Measurements from ENCODE around the gene CCS. TPM values are rescaled to one million over a fixed set of nuclear protein-coding genes. Genes with fewer than 3 reads are reported as not detected.

The CCS gene
- total RNA-seq, 3 donors from 2014 or later = 24.5 to 25.3 (median 25.1) TPM

GRCh38 chr11:66555416-66555815 is 37.6 kb upstream of the CCS start:
- Mint-ChIP-seq H3K9me3 (no peaks in the 10 kb centered on the region), H3K27me3 (ENCODE audit: low read depth) (peaks cover 10% of the 10 kb centered on the region), H3K4me1 (ENCODE audit: low read depth) (peaks cover 4% of the 10 kb centered on the region), H3K4me3 (no peak overlapping the region), H3K36me3 (ENCODE audit: insufficient read depth) (no peaks in the 10 kb centered on the region)
- DNase-seq (no peak), ATAC-seq (no peak)

DNA sequence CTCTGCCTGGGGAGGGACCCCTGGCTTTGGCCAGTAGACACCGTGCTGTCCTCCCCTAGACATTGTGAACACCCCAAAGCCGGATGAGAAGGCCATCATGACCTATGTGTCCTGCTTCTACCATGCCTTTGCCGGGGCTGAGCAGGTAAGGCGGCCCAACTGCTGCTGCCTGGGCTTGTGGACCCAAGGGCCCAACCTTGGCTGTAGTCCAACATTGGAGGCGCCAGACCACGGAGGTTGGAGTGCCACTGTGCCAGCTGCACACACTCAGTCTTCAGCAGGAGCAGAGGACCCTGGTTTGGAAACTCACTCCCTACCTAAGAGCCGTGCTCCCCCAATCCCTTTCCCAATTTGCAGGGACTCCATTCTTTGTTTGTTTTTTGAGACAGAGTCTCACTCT is 36.9 kb upstream of the CCS start:
- Mint-ChIP-seq H3K27me3 (ENCODE audit: low read depth) (peaks cover 10% of the 10 kb centered on the region), H3K36me3 (ENCODE audit: insufficient read depth) (no peaks in the 10 kb centered on the region), H3K4me1 (ENCODE audit: low read depth) (peaks cover 4% of the 10 kb centered on the region), H3K4me3 (no peak overlapping the region), H3K9me3 (no peaks in the 10 kb centered on the region)
- DNase-seq (no peak), ATAC-seq (no peak)

DNA sequence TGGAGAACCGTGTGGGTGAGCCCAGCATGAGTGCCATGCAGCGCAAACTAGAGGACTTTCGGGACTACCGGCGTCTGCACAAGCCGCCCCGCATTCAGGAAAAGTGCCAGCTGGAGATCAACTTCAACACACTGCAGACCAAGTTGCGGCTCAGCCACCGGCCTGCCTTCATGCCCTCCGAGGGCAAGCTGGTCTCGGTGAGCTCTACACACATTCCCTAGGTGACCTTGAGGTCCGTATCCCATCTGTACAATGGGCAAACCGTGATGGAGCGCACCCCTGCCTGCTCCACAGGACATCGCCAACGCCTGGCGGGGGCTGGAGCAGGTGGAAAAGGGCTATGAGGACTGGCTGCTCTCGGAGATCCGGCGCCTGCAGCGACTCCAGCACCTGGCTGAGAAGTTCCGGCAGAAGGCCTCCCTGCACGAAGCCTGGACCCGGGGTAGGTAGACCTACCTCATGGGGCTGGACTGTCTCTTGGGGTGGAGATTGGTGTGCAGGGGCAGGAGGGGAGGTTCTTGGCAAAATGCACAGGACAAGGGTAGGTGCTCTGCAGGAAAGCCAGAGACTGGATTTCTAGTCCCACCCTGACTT is 35.2 kb upstream of the CCS start:
- Mint-ChIP-seq H3K4me3 (no peak overlapping the region), H3K9me3 (no peaks in the 10 kb centered on the region), H3K36me3 (ENCODE audit: insufficient read depth) (no peaks in the 10 kb centered on the region), H3K4me1 (ENCODE audit: low read depth) (peaks cover 4% of the 10 kb centered on the region), H3K27me3 (ENCODE audit: low read depth) (peaks cover 10% of the 10 kb centered on the region)
- DNase-seq (no peak), ATAC-seq (no peak)

- peaks cover 10% of the 10 kb centered on the region for H3K27me3 Mint-ChIP-seq (ENCODE audit: low read depth)
Observed at GRCh38 chr11:66559142-66559865, 33.7 kb upstream of the CCS start.

DNA sequence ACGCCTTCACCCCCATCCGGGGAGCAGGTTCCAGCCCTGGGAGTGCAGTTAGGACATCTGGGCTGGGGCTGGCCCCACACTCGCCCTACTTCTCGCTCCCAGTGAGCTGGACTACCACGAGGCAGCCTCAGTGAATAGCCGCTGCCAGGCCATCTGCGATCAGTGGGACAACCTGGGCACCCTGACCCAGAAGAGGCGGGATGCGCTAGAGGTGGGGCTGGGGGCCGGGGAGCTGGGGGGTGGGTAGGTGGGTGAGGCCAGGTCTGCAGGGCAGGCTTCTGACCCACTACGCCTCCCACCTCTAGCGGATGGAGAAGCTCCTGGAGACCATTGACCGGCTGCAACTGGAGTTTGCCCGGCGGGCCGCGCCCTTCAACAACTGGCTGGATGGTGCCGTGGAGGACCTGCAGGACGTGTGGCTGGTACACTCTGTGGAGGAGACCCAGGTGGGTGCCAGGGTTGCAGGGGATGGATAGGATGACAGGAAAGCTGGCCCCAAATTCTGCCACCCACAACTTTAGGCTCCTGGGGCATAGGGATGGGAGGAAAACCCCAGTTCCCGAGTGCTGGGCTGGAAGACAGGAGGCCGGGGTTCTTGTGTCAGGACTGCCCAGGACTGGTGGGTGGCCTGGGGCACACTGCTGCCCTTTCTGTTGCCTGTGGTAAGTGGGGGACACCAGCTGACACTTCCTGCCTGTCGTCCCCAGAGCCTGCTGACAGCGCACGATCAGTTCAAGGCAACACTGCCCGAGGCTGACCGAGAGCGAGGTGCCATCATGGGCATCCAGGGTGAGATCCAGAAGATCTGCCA is 32.9 kb upstream of the CCS start:
- peaks cover 4% of the 10 kb centered on the region for H3K4me1 Mint-ChIP-seq (ENCODE audit: low read depth)
- peaks cover 10% of the 10 kb centered on the region for H3K27me3 Mint-ChIP-seq (ENCODE audit: low read depth)
- no peaks in the 10 kb centered on the region for H3K9me3 Mint-ChIP-seq
- H3K36me3 Mint-ChIP-seq (ENCODE audit: insufficient read depth) = no peaks in the 10 kb centered on the region
- ATAC-seq (no peak), DNase-seq (no peak)
- no peak overlapping the region for H3K4me3 Mint-ChIP-seq

More at GRCh38 chr11:66559142-66559865, 33.7 kb upstream of the CCS start:
- peak; percentile 82 for ATAC-seq
- H3K9me3 Mint-ChIP-seq = no peaks in the 10 kb centered on the region
- H3K4me1 Mint-ChIP-seq (ENCODE audit: low read depth) = peaks cover 4% of the 10 kb centered on the region
- no peaks in the 10 kb centered on the region for H3K36me3 Mint-ChIP-seq (ENCODE audit: insufficient read depth)
- H3K4me3 Mint-ChIP-seq = peak overlapping the region; percentile 33
- peak; percentile 27 for DNase-seq

DNA sequence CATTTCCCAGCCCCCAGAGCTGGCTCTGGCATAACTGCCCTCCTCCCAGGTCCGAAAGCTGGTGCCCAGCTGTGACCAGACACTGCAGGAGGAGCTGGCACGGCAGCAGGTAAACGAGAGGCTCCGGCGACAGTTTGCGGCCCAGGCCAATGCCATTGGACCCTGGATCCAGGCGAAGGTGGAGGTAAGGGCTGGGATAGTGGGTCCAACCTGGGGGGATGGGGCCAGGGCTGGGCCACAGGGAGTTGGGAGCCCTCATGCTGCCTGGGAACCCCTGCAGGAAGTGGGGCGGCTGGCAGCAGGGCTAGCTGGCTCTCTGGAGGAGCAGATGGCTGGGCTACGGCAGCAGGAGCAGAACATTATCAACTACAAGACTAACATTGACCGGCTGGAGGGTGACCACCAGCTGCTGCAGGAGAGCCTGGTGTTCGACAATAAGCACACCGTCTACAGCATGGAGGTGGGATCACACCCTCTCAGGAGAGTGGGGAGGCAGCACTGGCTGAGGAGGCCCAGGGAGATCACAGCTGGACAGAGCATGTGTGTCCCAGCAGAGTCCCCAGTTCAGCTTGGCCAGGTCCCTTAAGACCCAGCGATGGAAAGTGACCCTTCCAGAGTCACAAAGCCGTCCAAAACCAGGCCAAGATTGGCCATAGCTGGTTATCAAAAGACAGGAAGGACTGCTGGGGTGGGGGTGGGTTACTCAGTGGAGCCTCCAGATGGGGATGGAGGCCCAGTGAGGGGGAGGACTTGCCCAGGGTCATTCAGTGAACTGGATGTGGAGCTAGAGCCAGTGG is 31.6 kb upstream of the CCS start:
- Mint-ChIP-seq H3K4me3 (no peak overlapping the region), H3K36me3 (ENCODE audit: insufficient read depth) (no peaks in the 10 kb centered on the region), H3K4me1 (ENCODE audit: low read depth) (peaks cover 4% of the 10 kb centered on the region), H3K27me3 (ENCODE audit: low read depth) (peaks cover 10% of the 10 kb centered on the region), H3K9me3 (no peaks in the 10 kb centered on the region)
- DNase-seq = no peak
- no peak for ATAC-seq

DNA sequence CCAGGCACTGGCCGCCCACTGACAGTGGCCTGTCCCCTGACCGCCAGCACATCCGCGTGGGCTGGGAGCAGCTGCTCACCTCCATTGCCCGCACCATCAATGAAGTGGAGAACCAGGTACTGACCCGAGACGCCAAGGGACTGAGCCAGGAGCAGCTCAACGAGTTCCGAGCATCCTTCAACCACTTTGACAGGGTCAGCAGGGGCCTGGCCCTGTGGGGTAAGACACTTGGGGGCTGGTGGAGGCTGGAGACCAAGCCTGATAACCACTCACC is 31.1 kb upstream of the CCS start:
- ATAC-seq (no peak), DNase-seq (no peak)
- Mint-ChIP-seq H3K4me3 (no peak overlapping the region), H3K4me1 (ENCODE audit: low read depth) (peaks cover 4% of the 10 kb centered on the region), H3K36me3 (ENCODE audit: insufficient read depth) (no peaks in the 10 kb centered on the region), H3K27me3 (ENCODE audit: low read depth) (peaks cover 10% of the 10 kb centered on the region), H3K9me3 (no peaks in the 10 kb centered on the region)

GRCh38 chr11:66562275-66562674 is 30.7 kb upstream of the CCS start:
- DNase-seq (no peak), ATAC-seq (no peak)
- no peaks in the 10 kb centered on the region for H3K36me3 Mint-ChIP-seq (ENCODE audit: insufficient read depth)
- peaks cover 5% of the 10 kb centered on the region for H3K4me1 Mint-ChIP-seq (ENCODE audit: low read depth)
- H3K27me3 Mint-ChIP-seq (ENCODE audit: low read depth) = peaks cover 8% of the 10 kb centered on the region
- H3K9me3 Mint-ChIP-seq = no peaks in the 10 kb centered on the region
- H3K4me3 Mint-ChIP-seq = no peak overlapping the region

GRCh38 chr11:66562907-66563583 is 29.9 kb upstream of the CCS start:
- Mint-ChIP-seq H3K27me3 (ENCODE audit: low read depth) (peaks cover 5% of the 10 kb centered on the region), H3K4me3 (no peak overlapping the region), H3K4me1 (ENCODE audit: low read depth) (peaks cover 12% of the 10 kb centered on the region), H3K36me3 (ENCODE audit: insufficient read depth) (no peaks in the 10 kb centered on the region), H3K9me3 (no peaks in the 10 kb centered on the region)
- DNase-seq (no peak), ATAC-seq (no peak)

GRCh38 chr11:66563832-66564231 is 29.2 kb upstream of the CCS start:
- H3K4me1 Mint-ChIP-seq (ENCODE audit: low read depth) = peaks cover 13% of the 10 kb centered on the region
- DNase-seq = no peak
- peaks cover 2% of the 10 kb centered on the region for H3K27me3 Mint-ChIP-seq (ENCODE audit: low read depth)
- no peaks in the 10 kb centered on the region for H3K36me3 Mint-ChIP-seq (ENCODE audit: insufficient read depth)
- no peak overlapping the region for H3K4me3 Mint-ChIP-seq
- H3K9me3 Mint-ChIP-seq = no peaks in the 10 kb centered on the region
- no peak for ATAC-seq

GRCh38 chr11:66564538-66564937 is 28.4 kb upstream of the CCS start:
- Mint-ChIP-seq H3K27me3 (ENCODE audit: low read depth) (no peaks in the 10 kb centered on the region), H3K4me3 (no peak overlapping the region), H3K4me1 (ENCODE audit: low read depth) (peaks cover 12% of the 10 kb centered on the region), H3K36me3 (ENCODE audit: insufficient read depth) (no peaks in the 10 kb centered on the region), H3K9me3 (no peaks in the 10 kb centered on the region)
- ATAC-seq (no peak), DNase-seq (no peak)

DNA sequence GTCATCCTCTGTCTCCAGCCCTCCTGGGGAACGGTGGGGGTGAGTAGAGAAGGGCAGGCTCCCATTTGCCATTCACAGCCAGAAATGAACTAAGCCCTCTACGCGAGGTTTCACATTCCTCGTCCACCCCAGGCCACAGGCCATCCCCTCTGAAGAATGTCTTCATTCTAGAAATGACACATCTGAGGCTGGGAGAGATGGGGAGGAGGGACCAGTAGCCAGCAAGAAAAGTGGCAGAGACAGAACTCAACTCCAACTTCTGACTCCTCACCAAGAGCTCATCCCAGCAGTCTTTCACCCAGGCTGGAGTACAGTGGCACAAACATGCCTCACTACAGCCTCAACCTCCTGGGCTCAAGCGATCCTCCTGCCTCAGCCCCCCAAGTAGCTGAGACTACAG is 28.0 kb upstream of the CCS start:
- no peak overlapping the region for H3K4me3 Mint-ChIP-seq
- DNase-seq = no peak
- ATAC-seq = no peak
- H3K36me3 Mint-ChIP-seq (ENCODE audit: insufficient read depth) = no peaks in the 10 kb centered on the region
- peaks cover 12% of the 10 kb centered on the region for H3K4me1 Mint-ChIP-seq (ENCODE audit: low read depth)
- no peaks in the 10 kb centered on the region for H3K27me3 Mint-ChIP-seq (ENCODE audit: low read depth)
- no peaks in the 10 kb centered on the region for H3K9me3 Mint-ChIP-seq

DNA sequence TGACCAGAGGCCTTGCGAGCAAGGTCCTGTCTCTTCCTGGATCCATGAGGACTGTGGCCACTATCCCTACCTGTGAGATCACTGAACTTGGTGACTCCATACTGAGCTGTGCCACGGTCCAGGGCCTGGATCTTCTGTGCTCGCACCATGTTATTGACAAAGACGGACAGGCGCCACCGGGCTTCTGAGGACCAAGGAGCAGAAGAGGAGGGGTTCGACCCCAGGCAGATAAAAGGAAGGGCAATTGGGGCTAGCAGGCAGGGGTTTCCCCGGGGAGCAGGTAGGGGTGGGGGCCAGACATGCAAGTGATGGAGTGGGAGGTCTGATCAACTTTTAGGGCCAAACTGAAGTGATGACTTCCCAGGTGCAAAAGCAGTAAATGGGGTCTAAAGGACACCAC is 26.8 kb upstream of the CCS start:
- H3K36me3 Mint-ChIP-seq (ENCODE audit: insufficient read depth) = no peaks in the 10 kb centered on the region
- no peaks in the 10 kb centered on the region for H3K9me3 Mint-ChIP-seq
- no peak for DNase-seq
- peaks cover 12% of the 10 kb centered on the region for H3K4me1 Mint-ChIP-seq (ENCODE audit: low read depth)
- peaks cover 4% of the 10 kb centered on the region for H3K27me3 Mint-ChIP-seq (ENCODE audit: low read depth)
- no peak for ATAC-seq
- H3K4me3 Mint-ChIP-seq = no peak overlapping the region

- DNase-seq = no peak
- ATAC-seq = peak in 1 of 2 donors; percentile 16
- no peaks in the 10 kb centered on the region for H3K36me3 Mint-ChIP-seq (ENCODE audit: insufficient read depth)
- H3K27me3 Mint-ChIP-seq (ENCODE audit: low read depth) = peaks cover 4% of the 10 kb centered on the region
- H3K4me1 Mint-ChIP-seq (ENCODE audit: low read depth) = peaks cover 12% of the 10 kb centered on the region
- H3K4me3 Mint-ChIP-seq = peak overlapping the region; percentile 68
- no peaks in the 10 kb centered on the region for H3K9me3 Mint-ChIP-seq
Observed at GRCh38 chr11:66567787-66568123, 25.2 kb upstream of the CCS start.
